ENCODE results near the gene LRGUK. TPM values are rescaled to one million over a fixed set of nuclear protein-coding genes. Genes with fewer than 3 reads are reported as not detected.

Gene LRGUK
- total and polyA plus RNA-seq, 2 of the 8 experiments (the other 6 are each of a cell fraction or from before 2014, with no cell fraction given) = 1.5 to 3.6 TPM

DNA sequence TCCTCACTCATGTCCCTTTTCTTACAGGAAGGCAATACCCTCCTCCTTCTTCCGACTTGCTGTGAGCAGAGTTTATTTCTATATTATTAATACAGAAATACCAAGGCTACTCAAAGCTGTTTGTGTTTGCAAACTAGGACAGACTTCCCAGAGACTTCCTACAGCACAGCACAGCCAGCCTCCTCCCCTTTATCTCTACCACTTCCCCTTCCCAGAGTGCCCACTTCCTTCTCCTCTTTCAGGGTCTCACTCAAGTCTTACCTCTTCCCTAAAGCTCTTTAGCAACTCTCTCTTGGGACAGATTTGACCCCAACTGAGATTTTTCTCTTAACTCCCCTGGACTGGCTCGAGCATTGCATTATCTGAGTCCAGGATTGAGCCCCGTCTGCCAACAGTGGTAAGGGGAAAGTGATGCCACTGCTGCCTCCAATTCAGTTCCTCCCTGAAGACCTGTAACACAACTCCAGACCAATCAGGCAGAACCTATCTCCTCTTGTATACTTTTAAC, 5.5 kb upstream of the LRGUK start:
- Histone ChIP-seq H3K27me3 (replicated peaks in 1 of 4; ENCODE audit: control insufficient read depth in 3 of 4, extremely low read depth in 1 of 4, insufficient read depth in 3 of 4, low read length in 3 of 4) (no peaks in the 10 kb centered on the region; a peak in 1 of 7 replicates), H3K9me3 (ENCODE audit: insufficient read depth in 2 of 2, low read depth in 1 of 2, low read length in 1 of 2) (no peaks in the 10 kb centered on the region), H2AK5ac (ENCODE audit: low read depth, low read length) (no peak overlapping the region), H4K20me1 (replicated peaks in 1 of 2; ENCODE audit: control insufficient read depth in 1 of 2, insufficient read depth in 2 of 2, low read length in 2 of 2) (no peaks in the 10 kb centered on the region), H4K5ac (ENCODE audit: insufficient read length, low read depth, low read length) (no peak overlapping the region), H4K91ac (replicated peaks; ENCODE audit: insufficient read length, low read length) (no peak overlapping the region), H3K9ac (replicated peaks in 1 of 4; ENCODE audit: extremely low read depth in 1 of 4, low read depth in 3 of 4, low read length in 3 of 4) (no peak overlapping the region), H2BK15ac (ENCODE audit: low read length) (no peak overlapping the region), H2BK5ac (ENCODE audit: low read depth, low read length) (no peak overlapping the region), H3K79me2 (ENCODE audit: control insufficient read depth in 1 of 2, insufficient read depth in 2 of 2, low read length in 2 of 2) (no peaks in the 10 kb centered on the region), H3K4me3 (ENCODE audit: extremely low read depth in 1 of 4, insufficient read depth in 2 of 4, low read depth in 3 of 4, low read length in 4 of 4) (no peak overlapping the region), H2BK12ac (ENCODE audit: low read depth, low read length) (0 out of 2 replicates have a peak overlapping the region, but pooled peaks have one; percentile 32), H3K79me1 (ENCODE audit: low read depth, low read length) (no peaks in the 10 kb centered on the region), H3K4me2 (ENCODE audit: insufficient read depth in 1 of 2, low read depth in 2 of 2, low read length in 2 of 2) (no peak overlapping the region), H3K36me3 (ENCODE audit: control insufficient read depth in 2 of 4, insufficient read depth in 4 of 4, low read length in 3 of 4) (no peaks in the 10 kb centered on the region), H3K27ac (ENCODE audit: low read depth, low read length) (no peak overlapping the region), H3K18ac (ENCODE audit: extremely low read depth, low read length) (no peak overlapping the region), H3K14ac (ENCODE audit: insufficient read length) (no peak overlapping the region), H3K56ac (replicated peaks; ENCODE audit: insufficient read length, low read depth, low read length) (no peak overlapping the region), H2AFZ (ENCODE audit: low read length) (no peak overlapping the region), H2BK20ac (ENCODE audit: low read length) (no peak overlapping the region), H4K8ac (ENCODE audit: extremely low read depth, insufficient read depth, low read length) (no peak overlapping the region), H3K4ac (replicated peaks; ENCODE audit: insufficient read length, low read depth, low read length) (no peak overlapping the region), H2BK120ac (replicated peaks; ENCODE audit: low read depth, low read length) (no peak overlapping the region), H3K23me2 (ENCODE audit: low read depth, low read length) (no peaks in the 10 kb centered on the region; the same call in 1 of the 2 replicates), H3K23ac (ENCODE audit: insufficient read length) (no peak overlapping the region), H3K4me1 (replicated peaks in 1 of 4; ENCODE audit: control insufficient read depth in 3 of 4, insufficient read depth in 4 of 4, low read length in 3 of 4) (peaks cover 0 to under 1% (median 0%) of the 10 kb centered on the region in 4 experiments; a peak in 3 of 7 replicates)
- DNase-seq (ENCODE audit: low read depth in 1 of 2, low spot score in 2 of 2) = no peak
- 89% methylated on average over 3 of the region's 3 CpGs; no CpG with 5 or more reads in 1 of the 2 experiments for WGBS, 2 experiments (ENCODE audit: extremely low coverage in 1 of 2, insufficient coverage in 1 of 2, insufficient read length in 1 of 2, insufficient replicate concordance in 2 of 2, low coverage in 1 of 2, low lambda C conversion rate in 2 of 2, missing lambda C conversion rate in 1 of 2)
- ChIA-PET POLR2A (ENCODE audit: partially characterized antibody) (no interaction called here), CTCF (ENCODE audit: partially characterized antibody) (no interaction called here)
- TF ChIP-seq, protein P1, sequence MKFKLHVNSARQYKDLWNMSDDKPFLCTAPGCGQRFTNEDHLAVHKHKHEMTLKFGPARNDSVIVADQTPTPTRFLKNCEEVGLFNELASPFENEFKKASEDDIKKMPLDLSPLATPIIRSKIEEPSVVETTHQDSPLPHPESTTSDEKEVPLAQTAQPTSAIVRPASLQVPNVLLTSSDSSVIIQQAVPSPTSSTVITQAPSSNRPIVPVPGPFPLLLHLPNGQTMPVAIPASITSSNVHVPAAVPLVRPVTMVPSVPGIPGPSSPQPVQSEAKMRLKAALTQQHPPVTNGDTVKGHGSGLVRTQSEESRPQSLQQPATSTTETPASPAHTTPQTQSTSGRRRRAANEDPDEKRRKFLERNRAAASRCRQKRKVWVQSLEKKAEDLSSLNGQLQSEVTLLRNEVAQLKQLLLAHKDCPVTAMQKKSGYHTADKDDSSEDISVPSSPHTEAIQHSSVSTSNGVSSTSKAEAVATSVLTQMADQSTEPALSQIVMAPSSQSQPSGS (IDR thresholded peaks at IDR 0.05; ENCODE audit: low read length) = no peak
- TF ChIP-seq SIN3A (conservative IDR thresholded peaks at IDR 0.05 in 1 of 2, IDR thresholded peaks at IDR 0.05 in 1 of 2; ENCODE audit: low read depth in 1 of 2, low read length in 2 of 2) = no peak
- no peak for FAIRE-seq
